ENCODE measurements around the gene CATSPERD. TPM values are rescaled to one million over a fixed set of nuclear protein-coding genes. Genes with fewer than 3 reads are reported as not detected.

CATSPERD gene
- total RNA-seq, 4 donors from 2014 or later = not detected

DNA sequence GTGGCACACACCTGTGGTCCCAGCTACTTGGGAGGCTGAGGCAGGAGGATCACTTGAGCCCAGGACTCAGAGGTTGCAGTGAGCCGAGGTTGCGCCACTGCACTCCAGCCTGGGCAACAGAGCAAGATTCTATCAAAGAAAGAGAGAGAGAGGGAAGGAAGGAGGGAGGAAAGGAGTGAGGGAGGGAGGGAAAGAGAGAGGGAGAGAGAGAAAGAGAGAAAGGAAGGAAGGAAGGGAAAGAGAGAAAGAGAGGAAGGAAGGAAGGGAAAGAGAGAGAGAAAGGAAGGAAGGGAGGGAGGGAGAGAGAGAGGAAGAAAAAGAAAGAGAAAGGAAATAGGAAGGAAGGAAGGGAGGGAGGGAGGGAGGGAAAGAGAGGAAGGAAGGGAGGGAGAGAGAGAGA lies 96.8 kb downstream of the CATSPERD start:
- in situ Hi-C loops (cut with MboI; ENCODE audit: low sequenced_read_pairs in 4 of 4) = no loop called here
- DNase-seq (no peak), ATAC-seq (no peak)
- Histone ChIP-seq H3K36me3 (no peaks in the 10 kb centered on the region), H3K9me3 (no peaks in the 10 kb centered on the region), H3K4me3 (no peak overlapping the region), H3K27ac (no peak overlapping the region), H3K4me1 (no peaks in the 10 kb centered on the region), H3K27me3 (peaks cover 17 to 19% (median 18%) of the 10 kb centered on the region in 3 donors)
- no peak for TF ChIP-seq CTCF (IDR thresholded peaks at IDR 0.05 in 4 of 5, conservative IDR thresholded peaks at IDR 0.05 in 1 of 5)
- intact Hi-C loops (cut with DNase I; ENCODE audit: low total_unique reads) = no loop called here

- DNase-seq = no peak
- Histone ChIP-seq H3K4me1 (no peaks in the 10 kb centered on the region), H3K4me3 (no peak overlapping the region), H3K27ac (no peak overlapping the region), H3K27me3 (peaks cover 21 to 24% (median 22%) of the 10 kb centered on the region in 3 donors), H3K9me3 (no peaks in the 10 kb centered on the region), H3K36me3 (no peaks in the 10 kb centered on the region)
- ATAC-seq = no peak
- TF ChIP-seq CTCF (IDR thresholded peaks at IDR 0.05 in 4 of 5, conservative IDR thresholded peaks at IDR 0.05 in 1 of 5) (no peak), POLR2A (IDR thresholded peaks at IDR 0.05) (no peak)
- in situ Hi-C loops (cut with MboI; ENCODE audit: low sequenced_read_pairs in 4 of 4) (no loop called here), intact Hi-C loops (cut with DNase I; ENCODE audit: low total_unique reads) (no loop called here)
Measured at GRCh38 chr19:5818594-5818993, 98.2 kb downstream of the CATSPERD start.

- DNase-seq (no peak), ATAC-seq (no peak)
- Histone ChIP-seq H3K27me3 (peaks cover 16 to 24% (median 22%) of the 10 kb centered on the region in 3 donors), H3K4me3 (no peak overlapping the region), H3K9me3 (no peaks in the 10 kb centered on the region), H3K36me3 (no peaks in the 10 kb centered on the region), H3K27ac (no peak overlapping the region), H3K4me1 (no peaks in the 10 kb centered on the region)
- in situ Hi-C loops (cut with MboI; ENCODE audit: low sequenced_read_pairs in 4 of 4) (no loop called here), intact Hi-C loops (cut with DNase I; ENCODE audit: low total_unique reads) (no loop called here)
- TF ChIP-seq CTCF (IDR thresholded peaks at IDR 0.05 in 4 of 5, conservative IDR thresholded peaks at IDR 0.05 in 1 of 5) (no peak), POLR2A (IDR thresholded peaks at IDR 0.05) (no peak)
Measured at GRCh38 chr19:5820785-5821184, 100.3 kb downstream of the CATSPERD start.

DNA sequence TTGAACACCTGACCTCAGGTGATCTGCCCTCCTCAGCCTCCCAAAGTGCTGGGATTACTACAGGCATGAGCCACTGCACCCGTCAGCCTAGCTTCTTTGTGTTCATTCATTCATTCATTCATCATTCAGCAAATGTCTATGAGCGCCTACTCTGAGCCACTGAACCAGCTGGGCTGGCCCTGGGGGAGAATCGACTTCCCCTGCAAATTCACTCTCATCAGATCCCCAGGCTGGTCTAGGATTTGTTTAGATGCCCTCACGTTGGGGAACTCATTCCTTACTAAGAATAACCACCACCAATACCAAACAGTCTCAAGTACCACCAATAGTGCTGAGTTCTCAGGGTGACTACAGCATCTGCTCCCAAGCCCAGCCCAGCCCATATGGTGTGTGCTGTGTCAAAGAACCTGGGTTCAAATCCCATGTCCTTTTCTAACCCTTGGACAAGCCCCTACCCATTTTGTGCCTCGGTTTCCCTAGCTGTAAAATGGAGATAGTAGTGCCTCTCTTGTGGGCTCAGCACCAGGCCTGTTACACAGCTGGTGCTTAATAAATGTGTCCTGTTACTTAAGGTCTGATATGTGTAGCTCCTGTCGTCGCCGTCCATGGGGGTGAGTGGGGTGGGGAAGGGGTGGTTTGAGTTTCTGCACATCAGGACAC lies 101.2 kb downstream of the CATSPERD start:
- no peak overlapping the region for H3K27ac ChIP-seq
- intact Hi-C loops (cut with DNase I; ENCODE audit: low total_unique reads) = no loop called here

More for the DNA sequence above, 101.2 kb downstream of the CATSPERD start:
- no peak for DNase-seq
- Histone ChIP-seq H3K4me1 (no peaks in the 10 kb centered on the region), H3K36me3 (no peaks in the 10 kb centered on the region), H3K9me3 (no peaks in the 10 kb centered on the region), H3K4me3 (no peak overlapping the region), H3K27me3 (peaks cover 16 to 28% (median 27%) of the 10 kb centered on the region in 3 donors)
- in situ Hi-C loops (cut with MboI; ENCODE audit: low sequenced_read_pairs in 4 of 4) = no loop called here
- ATAC-seq = no peak
- no peak for TF ChIP-seq POLR2A (IDR thresholded peaks at IDR 0.05)
- no peak for TF ChIP-seq CTCF (IDR thresholded peaks at IDR 0.05 in 4 of 5, conservative IDR thresholded peaks at IDR 0.05 in 1 of 5)
